SK-N-SH (cell line): Measurements from ENCODE around the gene JAKMIP1. TPM values are rescaled to one million over a fixed set of nuclear protein-coding genes. Genes with fewer than 3 reads are reported as not detected.

Experiments
- CTCF ChIA-PET: fragments of 300-600, 350-600 bp; formaldehyde crosslinking; extraction: SDS; loops from one replicate; lab custom pipeline; 2021; lab: Yijun Ruan, JAX
- POLR2A ChIA-PET: fragments of 350-600 bp; sonication (Branson Sonifier 250); formaldehyde crosslinking; extraction: SDS; loops from one replicate; lab custom pipeline; 2020; ENCODE audit warnings: antibody characterized with exemption, inconsistent platforms; lab: Yijun Ruan, JAX
- DNase-seq: peaks from one replicate; pipeline ENCODE4 v3.0.0; 2012
- H2AFZ ChIP-seq: fragments of 200-600 bp; sonication (generic); 2 replicates; pipeline ENCODE4 v1.8.1; 2016; ENCODE audit warnings: antibody characterized with exemption, mild to moderate bottlenecking, low read depth
- H3F3A ChIP-seq: fragments of 200-600 bp; sonication (generic); replicated peaks from 2 replicates; pipeline ENCODE3; 2016; ENCODE audit warnings: antibody characterized with exemption, mild to moderate bottlenecking; ENCODE audit not compliant: insufficient read depth
- H3K27ac ChIP-seq, 2 experiments: fragments of 200-500 bp in 1 of 2; fragments of 200-600 bp in 1 of 2; sonication (Bioruptor generic) in 1 of 2; sonication (generic), shearing (Covaris generic) in 1 of 2; 2 replicates each; pipeline versions ENCODE4 v1.5.1 to v1.6.1; 2014 to 2016; ENCODE audit warnings: low read depth in 2 of 2, inconsistent platforms in 1 of 2, low read length in 1 of 2, mild to moderate bottlenecking in 1 of 2, mixed read lengths in 1 of 2
- H3K27me3 ChIP-seq: fragments of 200-600 bp; sonication (generic), shearing (Covaris generic); 2 replicates; pipeline ENCODE4 v1.6.1; 2016; ENCODE audit warnings: mixed run types; ENCODE audit not compliant: insufficient read depth
- H3K36me3 ChIP-seq, 2 experiments: fragments of 200-500 bp in 1 of 2; fragments of 200-600 bp in 1 of 2; sonication (Bioruptor generic) in 1 of 2; sonication (generic) in 1 of 2; replicated peaks in 1 of 2; 2 replicates each; pipeline versions ENCODE3 to v1.5.1; 2014 to 2016; ENCODE audit warnings: low read length in 1 of 2, mild to moderate bottlenecking in 1 of 2; ENCODE audit not compliant: insufficient read depth in 2 of 2, control insufficient read depth in 1 of 2
- H3K4me1 ChIP-seq, 2 experiments: fragments of 200-500 bp in 1 of 2; fragments of 200-600 bp in 1 of 2; sonication (Bioruptor generic) in 1 of 2; sonication (generic), shearing (Covaris generic) in 1 of 2; 2 replicates each; pipeline versions ENCODE4 v1.5.1 to v1.6.1; 2014 to 2016; ENCODE audit warnings: low read depth in 1 of 2, low read length in 1 of 2, mixed run types in 1 of 2; ENCODE audit not compliant: insufficient read depth in 2 of 2, control insufficient read depth in 1 of 2
- H3K4me2 ChIP-seq: fragments of 200-600 bp; sonication (generic), shearing (Covaris generic); 2 replicates; pipeline ENCODE4 v1.6.1; 2017; ENCODE audit warnings: mixed run types
- H3K4me3 ChIP-seq, 2 experiments: fragments of 200-500 bp in 1 of 2; fragments of 200-600 bp in 1 of 2; sonication (Bioruptor generic) in 1 of 2; sonication (generic), shearing (Covaris generic) in 1 of 2; 2 replicates each; pipeline versions ENCODE4 v1.5.1 to v1.8.1; 2014 to 2016; ENCODE audit warnings: low read depth in 2 of 2, inconsistent platforms in 1 of 2, low read length in 1 of 2, mild to moderate bottlenecking in 1 of 2, mixed read lengths in 1 of 2, moderate library complexity in 1 of 2
- H3K79me2 ChIP-seq: fragments of 200-600 bp; sonication (generic); 2 replicates; pipeline ENCODE4 v1.8.1; 2017; ENCODE audit warnings: mild to moderate bottlenecking; ENCODE audit not compliant: insufficient read depth
- H3K9ac ChIP-seq: fragments of 200-600 bp; sonication (generic); 2 replicates; pipeline ENCODE4 v1.6.1; 2017; ENCODE audit warnings: mixed run types
- H3K9me2 ChIP-seq: fragments of 200-600 bp; sonication (generic); 2 replicates; pipeline ENCODE4 v1.6.1; 2017; ENCODE audit warnings: mixed run types
- H3K9me3 ChIP-seq: fragments of 200-600 bp; sonication (generic); 2 replicates; pipeline ENCODE4 v1.6.1; 2017; ENCODE audit warnings: mixed run types, mild to moderate bottlenecking, moderate library complexity
- H4K20me1 ChIP-seq: fragments of 200-600 bp; sonication (generic); 2 replicates; pipeline ENCODE4 v1.6.1; 2017; ENCODE audit warnings: mild to moderate bottlenecking, mixed run types; ENCODE audit not compliant: insufficient read depth
- ELF1 ChIP-seq: IDR thresholded peaks from 2 replicates; pipeline ENCODE4 v1.4.0; 2012
- FOSL2 ChIP-seq: IDR thresholded peaks from 2 replicates; pipeline ENCODE4 v1.4.0; 2012; ENCODE audit warnings: low read depth, mild to moderate bottlenecking, moderate library complexity, borderline replicate concordance
- GATA2 ChIP-seq: sonication (generic); formaldehyde crosslinking; IDR thresholded peaks from 2 replicates; pipeline ENCODE4 v1.5.0; 2020; ENCODE audit warnings: mild to moderate bottlenecking, missing genetic modification reagents
- IRF3 ChIP-seq: fragments of 150-350 bp; IDR thresholded peaks from 2 replicates; pipeline ENCODE4 v1.6.1; 2016; ENCODE audit warnings: mild to moderate bottlenecking, low read depth, low read length
- MEF2A ChIP-seq: IDR thresholded peaks from 2 replicates; pipeline ENCODE4 v1.4.0; 2012; ENCODE audit warnings: low read depth, borderline replicate concordance
- MXI1 ChIP-seq: IDR thresholded peaks from 2 replicates; pipeline ENCODE4 v1.6.1; 2012; ENCODE audit warnings: mild to moderate bottlenecking, low read depth, low read length, improper control_type of control experiment
- NFIC ChIP-seq: IDR thresholded peaks from 2 replicates; pipeline ENCODE4 v1.4.0; 2012; ENCODE audit warnings: borderline replicate concordance
- PBX3 ChIP-seq: IDR thresholded peaks from 2 replicates; pipeline ENCODE4; 2012
- POLR2AphosphoS5 ChIP-seq: IDR thresholded peaks from 2 replicates; pipeline ENCODE4 v1.6.1; 2012; ENCODE audit warnings: low read depth, low read length
- RAD21 ChIP-seq: IDR thresholded peaks from 2 replicates; pipeline ENCODE4 v1.6.1; 2012; ENCODE audit warnings: mild to moderate bottlenecking, low read length
- REST ChIP-seq: IDR thresholded peaks from 2 replicates; pipeline ENCODE4 v1.6.1; 2012; ENCODE audit warnings: mild to moderate bottlenecking, low read depth, low read length, moderate library complexity
- TCF12 ChIP-seq: IDR thresholded peaks from 2 replicates; pipeline ENCODE4 v1.4.0; 2012
- TEAD4 ChIP-seq: IDR thresholded peaks from 2 replicates; pipeline ENCODE4 v1.4.0; 2012; ENCODE audit warnings: mild to moderate bottlenecking, borderline replicate concordance; ENCODE audit not compliant: insufficient read depth
- USF1 ChIP-seq: IDR thresholded peaks from 2 replicates; pipeline ENCODE4 v1.4.0; 2012; ENCODE audit warnings: low read depth, borderline replicate concordance
- ZBTB33 ChIP-seq: IDR thresholded peaks from 2 replicates; pipeline ENCODE4 v1.4.0; 2012; ENCODE audit warnings: low read depth, borderline replicate concordance
- WGBS: methylation state at CpG from one replicate; pipeline ENCODE4 v1.1.6; 2017; ENCODE audit warnings: low lambda C conversion rate; 5-methylcytosine and 5-hydroxymethylcytosine counted together
- polyA plus RNA-seq, 3 experiments: library from polyadenylated mRNA; depleted of rRNA; stranded (reverse); fragments of >200 nt; gene quantifications; 2 replicates each; pipeline ENCODE4 v1.2.3, GENCODE V29; 2012

Gene JAKMIP1
- polyA plus RNA-seq, 1 of the 3 experiments (the other 2 are of a cell fraction), result 0.54 TPM

GRCh38 chr4:6134612-6135220 is 65.6 kb downstream of the JAKMIP1 start:
- POLR2A ChIA-PET, result interaction anchor here (0.6 to 0.9 kb wide), 2 partner anchors 62 to 87 kb away, joined by 3 read pairs; no protein-coding TSS in a partner anchor
- no peaks in the 10 kb centered on the region; a peak in 1 of 4 replicates for H3K4me1 ChIP-seq

GRCh38 chr4:6132716-6133115 is 67.6 kb downstream of the JAKMIP1 start:
- Histone ChIP-seq H3K9me2 (no peaks in the 10 kb centered on the region), H3F3A (no peaks in the 10 kb centered on the region), H3K27ac (no peak overlapping the region), H2AFZ (no peak overlapping the region), H3K9me3 (no peaks in the 10 kb centered on the region), H3K4me2 (no peak overlapping the region), H3K9ac (no peak overlapping the region), H3K27me3 (no peaks in the 10 kb centered on the region), H4K20me1 (no peaks in the 10 kb centered on the region), H3K4me1 (no peaks in the 10 kb centered on the region; a peak in 1 of 4 replicates), H3K36me3 (no peaks in the 10 kb centered on the region), H3K4me3 (no peak overlapping the region), H3K79me2 (no peaks in the 10 kb centered on the region)
- ChIA-PET CTCF (interaction anchor here (0.7 to 2.5 kb wide), 4 partner anchors 9 to 135 kb away, joined by 3 to 7 read pairs (median 4); no protein-coding TSS in a partner anchor), POLR2A (no interaction called here)
- 28% methylated on average over 2 of the region's 2 CpGs for WGBS
- DNase-seq, result no peak
- TF ChIP-seq POLR2AphosphoS5, result no peak
- TF ChIP-seq ELF1, result no peak
- no peak for TF ChIP-seq TCF12
- TF ChIP-seq USF1, result no peak
- no peak for TF ChIP-seq IRF3
- TF ChIP-seq MXI1, result no peak
- no peak for TF ChIP-seq FOSL2
- no peak for TF ChIP-seq GATA2 (CRISPR knock-in tag)
- no peak for TF ChIP-seq ZBTB33
- no peak for TF ChIP-seq NFIC
- TF ChIP-seq TEAD4, result no peak
- no peak for TF ChIP-seq PBX3
- TF ChIP-seq MEF2A, result no peak
- no peak for TF ChIP-seq REST

More at GRCh38 chr4:6134612-6135220, 65.6 kb downstream of the JAKMIP1 start:
- no peak for DNase-seq
- H3K27ac ChIP-seq, result no peak overlapping the region
- H3K9me2 ChIP-seq, result no peaks in the 10 kb centered on the region
- H3K4me3 ChIP-seq, result no peak overlapping the region; a peak in 1 of 4 replicates
- H3K9me3 ChIP-seq, result no peaks in the 10 kb centered on the region
- H4K20me1 ChIP-seq, result no peaks in the 10 kb centered on the region
- no peak overlapping the region for H3K4me2 ChIP-seq
- H3F3A ChIP-seq, result no peaks in the 10 kb centered on the region
- H3K36me3 ChIP-seq, result no peaks in the 10 kb centered on the region
- no peaks in the 10 kb centered on the region for H3K79me2 ChIP-seq
- TF ChIP-seq RAD21, result peak; percentile 41
- no peak for TF ChIP-seq IRF3
- WGBS, result 25% methylated on average over 11 of the region's 11 CpGs
- H3K9ac ChIP-seq, result no peak overlapping the region
- no peaks in the 10 kb centered on the region for H3K27me3 ChIP-seq
- H2AFZ ChIP-seq, result no peak overlapping the region
- CTCF ChIA-PET, result interaction anchor here (1.1 to 1.5 kb wide), 5 partner anchors 30 to 115 kb away, joined by 3 to 4 read pairs (median 3); no protein-coding TSS in a partner anchor
